Measurements from ENCODE around the gene FGD5. TPM values are rescaled to one million over a fixed set of nuclear protein-coding genes. Genes with fewer than 3 reads are reported as not detected.

FGD5 gene
- total and polyA plus RNA-seq, 12 donors = 8.9 to 23.4 (median 15.9) TPM

DNA sequence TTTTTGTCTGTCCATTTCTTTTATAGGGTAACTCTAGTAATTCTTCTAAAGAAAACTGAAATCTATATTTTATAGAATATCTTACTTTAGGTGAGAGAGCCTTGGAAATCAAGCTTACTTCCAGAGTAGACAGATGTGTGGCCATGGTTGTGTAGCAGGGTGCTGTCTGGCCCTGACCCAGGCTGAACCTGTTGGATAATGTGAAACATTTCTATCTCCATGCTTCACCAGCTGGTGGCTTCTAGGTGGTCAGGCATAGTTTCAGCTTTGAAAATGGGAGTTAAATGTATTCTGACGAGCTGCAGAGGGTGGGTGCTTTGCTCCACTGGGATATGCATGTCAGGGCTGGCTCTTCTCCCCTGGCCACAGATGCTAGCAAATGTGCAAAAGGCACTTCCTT, 107.8 kb downstream of the FGD5 start:
- ATAC-seq (no peak), DNase-seq (no peak)
- TF ChIP-seq, protein P1, sequence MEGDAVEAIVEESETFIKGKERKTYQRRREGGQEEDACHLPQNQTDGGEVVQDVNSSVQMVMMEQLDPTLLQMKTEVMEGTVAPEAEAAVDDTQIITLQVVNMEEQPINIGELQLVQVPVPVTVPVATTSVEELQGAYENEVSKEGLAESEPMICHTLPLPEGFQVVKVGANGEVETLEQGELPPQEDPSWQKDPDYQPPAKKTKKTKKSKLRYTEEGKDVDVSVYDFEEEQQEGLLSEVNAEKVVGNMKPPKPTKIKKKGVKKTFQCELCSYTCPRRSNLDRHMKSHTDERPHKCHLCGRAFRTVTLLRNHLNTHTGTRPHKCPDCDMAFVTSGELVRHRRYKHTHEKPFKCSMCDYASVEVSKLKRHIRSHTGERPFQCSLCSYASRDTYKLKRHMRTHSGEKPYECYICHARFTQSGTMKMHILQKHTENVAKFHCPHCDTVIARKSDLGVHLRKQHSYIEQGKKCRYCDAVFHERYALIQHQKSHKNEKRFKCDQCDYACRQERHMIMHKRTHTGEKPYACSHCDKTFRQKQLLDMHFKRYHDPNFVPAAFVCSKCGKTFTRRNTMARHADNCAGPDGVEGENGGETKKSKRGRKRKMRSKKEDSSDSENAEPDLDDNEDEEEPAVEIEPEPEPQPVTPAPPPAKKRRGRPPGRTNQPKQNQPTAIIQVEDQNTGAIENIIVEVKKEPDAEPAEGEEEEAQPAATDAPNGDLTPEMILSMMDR (IDR thresholded peaks at IDR 0.05) = no peak
- H3K27ac ChIP-seq = no peak overlapping the region
- H3K4me1 ChIP-seq = peaks cover 0 to 3% (median under 1%) of the 10 kb centered on the region in 9 donors
- no peak overlapping the region for H3K4me3 ChIP-seq
- 78 to 80% methylated on average over 1 of the region's 1 CpG for WGBS, 2 donors
- peaks cover 0 to 3% (median 0%) of the 10 kb centered on the region in 11 donors for H3K9me3 ChIP-seq
- intact Hi-C loops (cut with DNase I) = no loop called here
- H3K27me3 ChIP-seq = no peaks in the 10 kb centered on the region
- peaks cover 0 to 98% (median 3%) of the 10 kb centered on the region in 9 donors for H3K36me3 ChIP-seq

DNA sequence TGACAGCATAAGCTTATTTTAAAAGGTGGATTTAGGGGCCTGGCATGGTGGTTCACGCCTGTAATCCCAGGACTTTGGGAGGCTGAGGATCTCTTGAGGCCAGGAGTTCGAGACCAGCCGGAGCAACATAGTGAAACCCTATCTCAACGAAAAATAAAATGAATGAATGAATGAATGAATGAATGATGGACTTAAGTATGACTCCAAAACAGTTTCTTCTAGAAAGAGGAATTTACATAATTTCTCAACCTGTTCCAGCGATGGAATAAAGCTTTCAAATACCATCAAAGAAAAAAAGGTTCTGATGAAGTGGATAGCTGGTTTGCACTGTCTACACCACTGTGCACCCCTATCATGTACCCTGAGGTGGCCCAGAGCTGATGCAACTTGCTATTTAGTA, 108.5 kb downstream of the FGD5 start:
- TF ChIP-seq, protein P1 (IDR thresholded peaks at IDR 0.05) = no peak
- DNase-seq (no peak), ATAC-seq (no peak)
- Histone ChIP-seq H3K4me3 (no peak overlapping the region), H3K36me3 (peaks cover 0 to 99% (median 3%) of the 10 kb centered on the region in 9 donors), H3K27ac (no peak overlapping the region), H3K27me3 (no peaks in the 10 kb centered on the region), H3K4me1 (no peaks in the 10 kb centered on the region), H3K9me3 (peaks cover 0 to 3% (median 0%) of the 10 kb centered on the region in 11 donors)
- intact Hi-C loops (cut with DNase I) = no loop called here
- WGBS, 2 donors = 94 to 95% methylated on average over 5 of the region's 5 CpGs

DNA sequence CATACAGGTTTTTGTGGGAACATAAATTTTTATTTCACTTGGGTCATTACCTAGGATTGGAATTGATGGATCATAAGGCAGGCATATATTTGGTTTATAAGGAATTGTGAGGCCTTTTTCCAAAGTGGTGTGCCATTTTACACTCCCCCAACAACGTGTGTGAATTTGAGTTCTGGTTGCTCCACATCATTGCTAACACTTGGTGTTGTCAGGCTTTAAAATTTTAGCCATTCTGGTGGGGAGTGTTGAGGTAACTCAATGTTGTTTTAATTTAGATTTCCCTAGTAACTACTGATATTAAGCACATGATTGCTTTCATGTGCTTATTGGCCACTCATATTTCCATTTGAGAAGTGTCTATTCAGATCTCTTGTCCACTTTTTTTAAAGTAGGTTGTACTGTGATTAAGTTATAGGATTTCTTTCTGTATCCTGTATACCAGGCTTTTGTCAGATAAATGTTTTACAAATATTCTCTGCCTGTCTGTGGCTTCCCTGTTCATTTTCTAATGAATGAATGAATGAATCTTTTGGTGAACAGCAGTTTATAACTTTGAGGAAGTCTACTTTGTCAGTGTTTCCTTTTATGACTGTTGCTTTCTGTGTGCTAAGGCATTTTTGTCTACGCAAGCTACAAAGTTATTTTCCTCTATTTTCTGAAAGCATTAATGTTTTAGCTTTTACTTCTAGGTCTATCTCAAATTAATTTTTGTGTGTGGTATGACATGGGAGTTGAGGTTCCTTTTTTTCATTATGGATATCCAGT, 110.7 kb downstream of the FGD5 start:
- H3K4me1 ChIP-seq = no peaks in the 10 kb centered on the region
- TF ChIP-seq, protein P1 (IDR thresholded peaks at IDR 0.05) = no peak
- WGBS, 2 donors = 76 to 86% methylated on average over 2 of the region's 2 CpGs
- DNase-seq = no peak
- H3K27ac ChIP-seq = peak overlapping the region in 1 of 10 donors; percentile 1
- ATAC-seq = no peak
- no peaks in the 10 kb centered on the region for H3K27me3 ChIP-seq
- H3K9me3 ChIP-seq = peaks cover 0 to 3% (median 0%) of the 10 kb centered on the region in 11 donors
- H3K36me3 ChIP-seq = peaks cover 0 to 99% (median 9%) of the 10 kb centered on the region in 9 donors
- H3K4me3 ChIP-seq = no peak overlapping the region
- intact Hi-C loops (cut with DNase I) = loop anchor here in 1 of 10 donors (10.0 kb wide), 1 partner anchor 115 kb away; no protein-coding TSS in a partner anchor

DNA sequence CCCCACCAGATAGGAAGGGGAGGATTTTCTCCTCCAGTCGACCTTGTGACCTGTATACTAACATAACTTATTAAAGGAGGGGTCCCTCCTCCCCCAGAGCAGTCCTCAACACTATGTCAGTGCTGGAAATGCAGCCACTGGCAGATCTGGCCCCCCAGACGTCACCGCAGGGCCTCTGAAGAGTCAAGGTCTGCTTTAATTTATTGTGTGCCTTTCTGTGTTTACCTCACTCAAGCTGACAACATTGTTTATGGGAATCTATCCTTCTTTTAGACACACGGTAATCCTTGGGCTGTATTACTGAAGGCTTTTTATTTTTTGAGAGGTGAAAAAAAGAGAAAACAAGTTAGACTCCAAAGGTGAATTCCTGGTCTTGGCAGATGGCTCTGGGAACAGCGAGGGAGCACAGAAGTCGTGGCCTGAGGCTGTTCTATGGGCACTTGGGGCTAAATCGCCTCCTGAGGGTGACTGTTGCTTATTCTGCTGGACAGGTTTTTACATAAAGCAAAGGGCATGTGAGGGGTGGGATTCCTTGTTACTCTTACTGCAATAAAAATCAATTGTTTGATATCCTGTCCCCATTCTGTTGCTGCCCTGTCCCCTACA, 115.2 kb downstream of the FGD5 start:
- Histone ChIP-seq H3K27me3 (no peaks in the 10 kb centered on the region), H3K27ac (no peak overlapping the region), H3K36me3 (peaks cover 0 to 85% (median 6%) of the 10 kb centered on the region in 9 donors), H3K4me1 (no peaks in the 10 kb centered on the region), H3K4me3 (no peak overlapping the region), H3K9me3 (peaks cover 0 to 3% (median 0%) of the 10 kb centered on the region in 11 donors)
- no peak for DNase-seq
- ATAC-seq = no peak
- TF ChIP-seq, protein P1 (IDR thresholded peaks at IDR 0.05) = no peak
- 84 to 85% methylated on average over 7 of the region's 7 CpGs for WGBS, 2 donors
- intact Hi-C loops (cut with DNase I) = loop anchor here in 1 of 10 donors (10.0 kb wide), 1 partner anchor 111 kb away; no protein-coding TSS in a partner anchor
